Nephron (organoid): ENCODE results near the gene IQSEC1.

Source experiments
- H3K27ac Mint-ChIP-seq, 3 experiments: 2 replicates each; pipeline ENCODE4 v1.8.0; 2020; ENCODE audit warnings: mixed read lengths in 3 of 3, mild to moderate bottlenecking in 2 of 3, moderate library complexity in 1 of 3
- H3K27me3 Mint-ChIP-seq: 2 replicates; pipeline ENCODE4 v1.8.0; 2021; ENCODE audit warnings: low read depth, mild to moderate bottlenecking, moderate library complexity, mixed read lengths
- H3K36me3 Mint-ChIP-seq: 2 replicates; pipeline ENCODE4 v1.8.0; 2020; ENCODE audit warnings: low read depth, mixed read lengths
- H3K4me1 Mint-ChIP-seq: 2 replicates; pipeline ENCODE4 v1.8.0; 2020; ENCODE audit warnings: mixed read lengths
- H3K4me3 Mint-ChIP-seq, 3 experiments: 2 replicates each; pipeline ENCODE4 v1.8.0; 2020; ENCODE audit warnings: mild to moderate bottlenecking in 3 of 3, mixed read lengths in 3 of 3, moderate library complexity in 2 of 3
- H3K9me3 Mint-ChIP-seq: 2 replicates; pipeline ENCODE4 v1.8.0; 2020; ENCODE audit warnings: mixed read lengths
- CTCF ChIP-seq, 3 experiments: fragments of 200-600 bp; sonication (generic); IDR thresholded peaks; one replicate each; pipeline ENCODE4 v1.5.0; 2021; ENCODE audit warnings: antibody characterized with exemption in 3 of 3; ENCODE audit not compliant: unreplicated experiment in 3 of 3

The IQSEC1 gene

GRCh38 chr3:12957339-12957738 is 115.9 kb downstream of the IQSEC1 start:
- H3K36me3 Mint-ChIP-seq = no peaks in the 10 kb centered on the region
- no peaks in the 10 kb centered on the region for H3K9me3 Mint-ChIP-seq
- H3K27ac Mint-ChIP-seq = peak overlapping the region; percentile 13 to 80 (median 70)
- TF ChIP-seq CTCF (IDR thresholded peaks at IDR 0.05; ENCODE audit: unreplicated experiment in 3 of 3) = no peak
- H3K4me1 Mint-ChIP-seq = peaks cover 87% of the 10 kb centered on the region
- H3K27me3 Mint-ChIP-seq = no peaks in the 10 kb centered on the region
- H3K4me3 Mint-ChIP-seq = no peak overlapping the region

DNA sequence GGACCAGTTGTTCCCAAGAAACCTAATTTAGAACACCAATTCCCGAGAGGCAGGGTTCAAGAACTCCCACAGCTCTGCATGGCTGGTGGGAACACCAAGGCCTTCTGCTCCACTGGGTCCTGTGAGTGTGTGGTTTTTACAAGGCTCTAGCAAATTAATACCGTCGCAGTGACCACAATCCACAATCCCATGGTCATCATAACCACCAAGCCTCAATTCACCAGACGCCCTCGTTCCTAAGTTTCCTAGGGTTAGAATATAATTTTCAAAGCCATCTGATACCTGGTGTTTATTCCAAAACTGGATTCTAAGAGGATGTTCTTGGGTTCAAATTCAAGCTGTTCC is 116.9 kb downstream of the IQSEC1 start:
- peaks cover 83% of the 10 kb centered on the region for H3K4me1 Mint-ChIP-seq
- TF ChIP-seq CTCF (IDR thresholded peaks at IDR 0.05; ENCODE audit: unreplicated experiment in 3 of 3) = no peak

GRCh38 chr3:12955651-12956315 is 117.4 kb downstream of the IQSEC1 start:
- TF ChIP-seq CTCF (IDR thresholded peaks at IDR 0.05; ENCODE audit: unreplicated experiment in 3 of 3) = no peak

More for the DNA sequence above, 116.9 kb downstream of the IQSEC1 start:
- Mint-ChIP-seq H3K27me3 (no peaks in the 10 kb centered on the region), H3K4me3 (no peak overlapping the region), H3K27ac (no peak overlapping the region), H3K9me3 (no peaks in the 10 kb centered on the region), H3K36me3 (no peaks in the 10 kb centered on the region)

GRCh38 chr3:12954891-12955650 is 118.2 kb downstream of the IQSEC1 start:
- Mint-ChIP-seq H3K36me3 (no peaks in the 10 kb centered on the region), H3K9me3 (no peaks in the 10 kb centered on the region), H3K4me1 (peaks cover 72% of the 10 kb centered on the region), H3K27me3 (no peaks in the 10 kb centered on the region), H3K4me3 (peak overlapping the region in 1 of 3 experiments; percentile 8), H3K27ac (peak overlapping the region in 2 of 3 experiments; percentile 38 to 62)
- TF ChIP-seq CTCF (IDR thresholded peaks at IDR 0.05; ENCODE audit: unreplicated experiment in 3 of 3) = no peak

More at GRCh38 chr3:12955651-12956315, 117.4 kb downstream of the IQSEC1 start:
- H3K4me1 Mint-ChIP-seq = peaks cover 78% of the 10 kb centered on the region
- H3K36me3 Mint-ChIP-seq = no peaks in the 10 kb centered on the region
- no peaks in the 10 kb centered on the region for H3K27me3 Mint-ChIP-seq
- H3K27ac Mint-ChIP-seq = no peak overlapping the region
- no peak overlapping the region for H3K4me3 Mint-ChIP-seq
- no peaks in the 10 kb centered on the region for H3K9me3 Mint-ChIP-seq

DNA sequence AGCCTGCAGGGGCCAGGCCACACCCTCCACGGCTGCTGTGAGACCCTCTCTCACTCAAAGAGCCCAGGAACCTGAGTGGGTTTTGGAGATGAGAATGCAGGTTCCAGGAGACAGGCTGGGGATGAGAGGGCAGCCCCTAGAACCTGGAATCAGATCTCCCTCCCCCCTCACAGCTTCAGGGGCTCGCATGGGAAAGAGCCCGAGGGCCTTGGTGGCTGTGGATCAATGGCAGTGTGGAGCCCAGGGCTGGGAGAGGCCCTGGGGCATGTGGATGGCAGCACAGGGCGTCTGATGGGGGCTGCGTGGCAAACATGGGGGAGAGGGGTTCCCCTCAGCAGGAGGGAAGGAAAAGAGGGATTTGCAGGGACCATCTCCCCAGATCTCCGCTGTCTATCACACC is 119.0 kb downstream of the IQSEC1 start:
- Mint-ChIP-seq H3K9me3 (no peaks in the 10 kb centered on the region), H3K27me3 (no peaks in the 10 kb centered on the region), H3K27ac (peak overlapping the region in 2 of 3 experiments; percentile 38 to 62), H3K4me3 (peak overlapping the region in 1 of 3 experiments; percentile 52), H3K4me1 (peaks cover 70% of the 10 kb centered on the region), H3K36me3 (no peaks in the 10 kb centered on the region)
- TF ChIP-seq CTCF (IDR thresholded peaks at IDR 0.05; ENCODE audit: unreplicated experiment in 3 of 3) = no peak
